Measurements from ENCODE around the gene INO80E. TPM values are rescaled to one million over a fixed set of nuclear protein-coding genes. Genes with fewer than 3 reads are reported as not detected.

Gene INO80E
- total RNA-seq, 1 donor: 25.9 TPM

- H3K4me3 ChIP-seq (ENCODE audit: low read depth, low read length): no peak overlapping the region
- no peak for DNase-seq (ENCODE audit: low read depth)
- TF ChIP-seq CTCF (IDR thresholded peaks at IDR 0.05; ENCODE audit: insufficient read depth, low read depth, low read length): no peak
Measured at GRCh38 chr16:30006659-30007377, 10.8 kb downstream of the INO80E start.

GRCh38 chr16:30007378-30007895, 11.4 kb downstream of the INO80E start:
- no peak for TF ChIP-seq CTCF (IDR thresholded peaks at IDR 0.05; ENCODE audit: insufficient read depth, low read depth, low read length)
- H3K4me3 ChIP-seq (ENCODE audit: low read depth, low read length): no peak overlapping the region
- DNase-seq (ENCODE audit: low read depth): no peak

GRCh38 chr16:30009085-30009862, 13.2 kb downstream of the INO80E start:
- DNase-seq (ENCODE audit: low read depth): no peak
- TF ChIP-seq CTCF (IDR thresholded peaks at IDR 0.05; ENCODE audit: insufficient read depth, low read depth, low read length): no peak
- H3K4me3 ChIP-seq (ENCODE audit: low read depth, low read length): no peak overlapping the region

GRCh38 chr16:30009990-30010843, 14.2 kb downstream of the INO80E start:
- DNase-seq (ENCODE audit: low read depth): no peak
- H3K4me3 ChIP-seq (ENCODE audit: low read depth, low read length): peak overlapping the region; percentile 12
- no peak for TF ChIP-seq CTCF (IDR thresholded peaks at IDR 0.05; ENCODE audit: insufficient read depth, low read depth, low read length)

GRCh38 chr16:30010844-30011713, 15.0 kb downstream of the INO80E start, which contains the start of gene DOC2A:
DOC2A (minus strand) TSS chr16:30011027; CDS start chr16:30010222, 805 bp downstream.
- H3K4me3 ChIP-seq (ENCODE audit: low read depth, low read length): peak within 1 kb of the TSS; percentile 54
- no peak for DNase-seq (ENCODE audit: low read depth)
- TF ChIP-seq CTCF (IDR thresholded peaks at IDR 0.05; ENCODE audit: insufficient read depth, low read depth, low read length): no peak

All from fibroblast of villous mesenchyme (primary cell).